Left kidney (tissue), 2 donors: ENCODE results near the gene RUFY1. TPM values are rescaled to one million over a fixed set of nuclear protein-coding genes. Genes with fewer than 3 reads are reported as not detected.
"Not testable (repeated sequence)": the region's sequence is repeated elsewhere in the genome, so short reads cannot be mapped to it uniquely, and the experiment has no call there.

Experiments
- DNase-seq: peaks from one replicate; pipeline ENCODE4 v3.0.0-alpha.2; 2013
- polyA plus RNA-seq: library from polyadenylated mRNA; unstranded; fragments of 120-200 nt; gene quantifications from one replicate; pipeline ENCODE4 v1.2.1, GENCODE V29; 2013; ENCODE audit not compliant: insufficient read length

Gene RUFY1
- polyA plus RNA-seq, 1 donor: 99.4 TPM

GRCh38 chr5:179533024-179533423 lies 17.3 kb upstream of the RUFY1 start:
- DNase-seq: no peak

- no peak for DNase-seq
Observed at GRCh38 chr5:179533907-179534306, 16.4 kb upstream of the RUFY1 start.

GRCh38 chr5:179534431-179534830 lies 15.9 kb upstream of the RUFY1 start:
- DNase-seq: no peak

DNA sequence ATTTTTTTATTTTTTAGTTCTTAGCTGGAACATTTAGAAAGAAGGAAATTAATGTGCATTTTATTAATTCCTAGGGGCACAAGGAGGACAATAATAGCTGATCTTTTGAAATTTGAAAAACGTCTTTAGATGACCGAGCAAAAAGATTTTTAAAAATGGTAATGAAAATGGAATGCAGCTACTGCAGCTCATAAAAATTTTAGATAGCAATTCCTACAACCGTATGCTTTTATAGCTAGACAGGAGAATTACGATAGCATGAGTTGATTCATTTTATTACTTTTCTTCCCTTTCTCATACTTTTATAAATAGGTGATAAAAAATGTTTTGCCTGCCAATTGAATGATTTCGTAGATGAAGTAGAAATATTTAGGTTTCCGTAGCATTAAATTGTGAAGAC lies 13.7 kb upstream of the RUFY1 start:
- no peak for DNase-seq

DNA sequence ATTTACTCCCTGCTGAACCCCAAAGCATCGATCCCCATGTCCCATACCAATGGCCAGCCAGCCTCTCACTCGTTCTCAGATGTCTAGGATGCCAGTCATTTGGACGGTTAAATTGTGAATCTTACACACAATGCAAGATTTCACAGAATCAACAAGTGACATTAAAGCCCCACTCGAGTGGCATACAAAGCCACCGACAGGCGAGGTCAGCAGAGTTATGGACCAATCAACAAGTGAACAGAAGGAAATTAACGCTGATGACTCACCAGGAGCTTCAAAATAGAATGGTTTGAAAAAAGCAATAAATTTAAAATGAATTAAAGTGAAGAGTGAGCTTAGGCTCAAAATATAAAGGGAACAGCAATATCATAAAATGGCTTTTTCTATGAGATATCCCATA lies 8.2 kb upstream of the RUFY1 start:
- DNase-seq: no peak

DNA sequence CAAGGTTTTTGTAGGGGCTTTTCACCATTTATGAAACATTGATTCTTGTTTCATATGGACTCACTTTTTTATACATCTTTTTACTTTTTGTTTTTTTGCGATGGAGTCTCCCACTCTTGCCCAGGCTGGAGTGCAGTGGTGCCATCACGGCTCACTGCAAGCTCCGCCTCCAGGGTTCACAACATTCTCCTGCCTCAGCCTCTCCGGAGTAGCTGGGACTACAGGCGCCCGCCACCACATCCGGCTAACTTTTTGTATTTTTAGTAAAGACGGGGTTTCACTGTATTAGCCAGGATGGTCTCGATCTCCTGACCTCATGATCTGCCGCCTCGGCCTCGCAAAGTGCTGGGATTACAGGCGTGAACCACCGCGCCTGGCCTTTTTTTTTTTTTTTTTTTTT lies 7.1 kb upstream of the RUFY1 start:
- not testable (repeated sequence) for DNase-seq

GRCh38 chr5:179553006-179553405 lies 2.7 kb downstream of the RUFY1 start:
- no peak for DNase-seq

DNA sequence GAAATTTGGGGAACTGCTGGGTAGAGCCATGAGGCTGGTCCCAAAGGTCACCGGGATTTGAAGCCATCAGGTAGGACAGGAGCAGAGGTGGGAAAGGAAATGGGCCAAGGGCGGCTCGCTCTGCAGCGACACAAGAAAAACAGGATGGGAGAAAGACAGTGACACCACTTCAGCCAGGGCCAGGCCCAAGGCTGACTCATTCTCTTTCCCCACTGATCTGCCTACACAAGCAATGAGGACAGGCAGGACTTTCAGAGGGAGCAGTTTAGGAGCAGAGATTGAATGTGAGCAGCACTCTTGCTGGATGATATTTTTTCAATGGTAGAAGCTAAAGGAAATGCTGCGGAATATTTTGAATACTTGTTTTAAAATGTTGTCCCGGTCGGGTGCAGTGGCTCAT lies 3.5 kb downstream of the RUFY1 start:
- DNase-seq: no peak

DNA sequence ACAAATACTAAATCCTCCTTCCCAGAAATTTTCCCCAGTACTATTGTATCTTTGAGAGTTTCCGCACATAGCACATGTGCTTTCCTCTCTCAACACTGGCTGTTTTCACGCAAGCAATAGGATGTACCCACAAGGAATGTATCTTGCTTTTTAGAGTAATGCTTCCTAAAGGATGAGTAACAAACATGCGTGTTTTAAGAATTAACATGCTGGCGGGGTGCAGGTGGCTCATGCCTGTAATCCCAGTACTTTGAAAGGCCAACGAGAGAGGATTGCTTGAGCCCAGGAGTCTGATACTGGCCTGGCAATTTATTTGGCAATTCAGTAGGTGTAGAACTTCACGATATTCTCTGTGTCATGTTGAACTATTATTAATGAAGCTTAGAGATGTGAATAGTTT lies 4.6 kb downstream of the RUFY1 start:
- no peak for DNase-seq

GRCh38 chr5:179558261-179558799 lies 8.0 kb downstream of the RUFY1 start:
- not testable (repeated sequence) for DNase-seq

- DNase-seq: peak; percentile 70
Observed at GRCh38 chr5:179558932-179559283, 8.6 kb downstream of the RUFY1 start.

GRCh38 chr5:179559284-179560252 lies 9.2 kb downstream of the RUFY1 start:
- peak; percentile 98 for DNase-seq

DNA sequence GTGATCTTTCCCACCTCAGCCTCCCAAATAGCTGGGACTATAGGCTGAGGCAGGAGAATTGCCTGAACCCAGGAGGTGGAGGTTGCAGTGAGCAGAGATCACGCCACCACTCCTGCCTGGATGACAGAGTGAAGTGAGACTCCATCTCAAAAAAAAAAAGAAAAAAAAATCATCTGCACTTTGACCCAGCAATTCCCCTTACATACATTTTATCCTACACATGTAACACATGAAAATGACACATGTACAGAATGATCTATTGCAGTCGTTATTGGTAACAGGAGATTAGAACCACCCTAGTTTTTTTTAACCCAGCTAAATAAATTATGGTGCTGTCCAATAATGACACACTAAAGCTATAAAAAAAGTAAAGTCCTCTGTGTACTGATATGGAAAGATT lies 14.2 kb downstream of the RUFY1 start:
- no peak for DNase-seq

- DNase-seq: no peak
Observed at GRCh38 chr5:179568721-179569120, 18.4 kb downstream of the RUFY1 start.

- no peak for DNase-seq
Observed at GRCh38 chr5:179572386-179572785, 22.0 kb downstream of the RUFY1 start.

DNA sequence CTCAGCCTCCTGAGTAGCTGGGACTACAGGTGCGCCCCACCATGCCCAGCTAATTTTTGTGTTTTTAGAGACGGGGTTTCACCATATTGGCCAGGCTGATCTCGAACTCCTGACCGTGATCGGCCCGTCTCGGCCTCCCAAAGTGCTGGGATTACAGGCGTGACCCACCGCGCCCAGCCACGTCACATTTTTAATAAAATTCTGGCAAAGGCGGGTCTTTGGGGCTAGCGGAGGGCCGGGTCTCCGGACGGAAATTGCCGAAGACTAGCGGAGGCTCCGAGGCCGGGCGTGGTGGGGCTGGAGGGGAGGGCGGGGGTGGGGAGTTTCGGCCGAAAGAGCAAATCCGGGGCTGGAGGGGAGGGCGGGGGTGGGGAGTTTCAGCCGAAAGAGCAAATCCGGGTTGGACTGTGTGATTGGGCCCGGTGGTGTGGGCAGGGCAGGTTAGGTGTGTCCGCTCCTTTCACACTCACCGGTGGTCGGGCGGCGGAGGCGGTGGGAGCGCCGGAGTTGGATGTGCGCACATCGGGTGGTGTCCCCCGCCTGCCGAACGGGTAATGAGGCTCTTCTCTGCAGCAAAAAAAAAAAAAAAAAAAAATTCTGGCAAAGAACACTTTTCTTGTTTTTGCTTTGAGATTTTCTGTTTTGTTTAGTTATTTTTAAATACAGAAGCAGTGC lies 27.1 kb downstream of the RUFY1 start:
- no peak for DNase-seq

GRCh38 chr5:179585941-179586401 lies 35.6 kb downstream of the RUFY1 start:
- no peak for DNase-seq

- DNase-seq: no peak
Observed at GRCh38 chr5:179588166-179588565, 37.8 kb downstream of the RUFY1 start.

GRCh38 chr5:179595916-179596315 lies 45.6 kb downstream of the RUFY1 start:
- no peak for DNase-seq

GRCh38 chr5:179596421-179596820 lies 46.1 kb downstream of the RUFY1 start:
- DNase-seq: no peak

GRCh38 chr5:179599100-179599499 lies 48.7 kb downstream of the RUFY1 start:
- no peak for DNase-seq

- no peak for DNase-seq
Observed at GRCh38 chr5:179599566-179599965, 49.2 kb downstream of the RUFY1 start.

- no peak for DNase-seq
Observed at GRCh38 chr5:179599973-179600372, 49.6 kb downstream of the RUFY1 start.
